B cell (primary cell): ENCODE results near the gene ENOX1.

Source experiments
- EZH2 ChIP-seq: IDR thresholded peaks from 2 replicates; pipeline ENCODE4 v1.6.1; 2012; ENCODE audit warnings: borderline replicate concordance, low read depth, mild to moderate bottlenecking, moderate library complexity, low read length; ENCODE audit not compliant: insufficient read depth, poor library complexity, severe bottlenecking
- TF ChIP-seq, protein P1 (sequence below): fragments of 200-600 bp; IDR thresholded peaks from one replicate; pipeline ENCODE4 v1.8.0; 2022; ENCODE audit warnings: antibody characterized with exemption, mild to moderate bottlenecking

DNA sequence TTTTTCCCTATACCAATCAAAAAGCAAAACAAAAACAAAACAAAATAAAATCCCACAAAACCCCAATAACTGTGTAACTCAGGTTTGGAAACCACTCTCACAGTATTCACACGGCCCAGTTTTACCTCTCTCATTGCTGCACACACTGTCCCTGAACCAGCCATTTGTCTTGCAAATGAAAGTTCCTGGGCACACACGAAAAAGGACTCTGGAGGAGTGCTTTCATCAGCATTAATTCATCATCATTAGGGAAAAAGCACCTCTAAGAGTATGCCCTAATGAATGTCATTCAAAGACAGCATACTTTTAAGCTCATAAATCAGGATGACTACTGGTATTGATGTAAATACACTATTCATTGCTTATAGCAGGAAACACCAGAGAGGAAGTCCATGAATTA is 457.1 kb downstream of the ENOX1 start:
- TF ChIP-seq, protein P1, sequence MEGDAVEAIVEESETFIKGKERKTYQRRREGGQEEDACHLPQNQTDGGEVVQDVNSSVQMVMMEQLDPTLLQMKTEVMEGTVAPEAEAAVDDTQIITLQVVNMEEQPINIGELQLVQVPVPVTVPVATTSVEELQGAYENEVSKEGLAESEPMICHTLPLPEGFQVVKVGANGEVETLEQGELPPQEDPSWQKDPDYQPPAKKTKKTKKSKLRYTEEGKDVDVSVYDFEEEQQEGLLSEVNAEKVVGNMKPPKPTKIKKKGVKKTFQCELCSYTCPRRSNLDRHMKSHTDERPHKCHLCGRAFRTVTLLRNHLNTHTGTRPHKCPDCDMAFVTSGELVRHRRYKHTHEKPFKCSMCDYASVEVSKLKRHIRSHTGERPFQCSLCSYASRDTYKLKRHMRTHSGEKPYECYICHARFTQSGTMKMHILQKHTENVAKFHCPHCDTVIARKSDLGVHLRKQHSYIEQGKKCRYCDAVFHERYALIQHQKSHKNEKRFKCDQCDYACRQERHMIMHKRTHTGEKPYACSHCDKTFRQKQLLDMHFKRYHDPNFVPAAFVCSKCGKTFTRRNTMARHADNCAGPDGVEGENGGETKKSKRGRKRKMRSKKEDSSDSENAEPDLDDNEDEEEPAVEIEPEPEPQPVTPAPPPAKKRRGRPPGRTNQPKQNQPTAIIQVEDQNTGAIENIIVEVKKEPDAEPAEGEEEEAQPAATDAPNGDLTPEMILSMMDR = no peak
- no peak for TF ChIP-seq EZH2
